HG03159 (cell line): ENCODE results near the gene LRP1B.

ENCODE experiments used
- ATAC-seq: cut with Tn5 transposase; IDR thresholded peaks from one replicate; pipeline ENCODE4 v1.9.1; 2021; ENCODE audit warnings: mild to moderate bottlenecking, moderate library complexity; ENCODE audit not compliant: unreplicated experiment

LRP1B gene

GRCh38 chr2:141959941-141960340 lies 170.9 kb downstream of the LRP1B start:
- ATAC-seq, result no peak

GRCh38 chr2:141959016-141959415 lies 171.8 kb downstream of the LRP1B start:
- ATAC-seq, result no peak

GRCh38 chr2:141957827-141958450 lies 172.9 kb downstream of the LRP1B start:
- no peak for ATAC-seq

- no peak for ATAC-seq
These were observed 173.5 kb downstream of the LRP1B start for GRCh38 chr2:141957321-141957720.

GRCh38 chr2:141947396-141948114 lies 183.3 kb downstream of the LRP1B start:
- ATAC-seq, result no peak

GRCh38 chr2:141946016-141946415 lies 184.8 kb downstream of the LRP1B start:
- ATAC-seq, result no peak

GRCh38 chr2:141943918-141944317 lies 186.9 kb downstream of the LRP1B start:
- ATAC-seq, result no peak

- no peak for ATAC-seq
These were observed 188.6 kb downstream of the LRP1B start for GRCh38 chr2:141942006-141942789.

- no peak for ATAC-seq
These were observed 189.6 kb downstream of the LRP1B start for GRCh38 chr2:141941210-141941714.

- ATAC-seq, result no peak
These were observed 190.1 kb downstream of the LRP1B start for GRCh38 chr2:141940709-141941108.

GRCh38 chr2:141933226-141933625 lies 197.6 kb downstream of the LRP1B start:
- ATAC-seq, result no peak

- ATAC-seq, result no peak
These were observed 198.6 kb downstream of the LRP1B start for GRCh38 chr2:141932261-141932660.

GRCh38 chr2:141931797-141932196 lies 199.0 kb downstream of the LRP1B start:
- no peak for ATAC-seq

GRCh38 chr2:141930803-141931202 lies 200.0 kb downstream of the LRP1B start:
- ATAC-seq, result no peak

- no peak for ATAC-seq
These were observed 201.2 kb downstream of the LRP1B start for GRCh38 chr2:141929331-141930252.

GRCh38 chr2:141928476-141928875 lies 202.3 kb downstream of the LRP1B start:
- no peak for ATAC-seq

- no peak for ATAC-seq
These were observed 203.3 kb downstream of the LRP1B start for GRCh38 chr2:141927536-141927935.

- ATAC-seq, result no peak
These were observed 205.3 kb downstream of the LRP1B start for GRCh38 chr2:141925511-141925910.

- no peak for ATAC-seq
These were observed 207.2 kb downstream of the LRP1B start for GRCh38 chr2:141923657-141924056.

GRCh38 chr2:141911485-141912066 lies 219.2 kb downstream of the LRP1B start:
- peak; percentile 89 for ATAC-seq
